GM19238 (cell line): ENCODE measurements around the gene KDM4B.
"Not testable (repeated sequence)": the region's sequence is repeated elsewhere in the genome, so short reads cannot be mapped to it uniquely, and the experiment has no call there.

Experiments used
- DNase-seq: peaks from one replicate; pipeline ENCODE4 v3.0.0; 2011; ENCODE audit warnings: low spot score; ENCODE audit not compliant: insufficient read length

Gene KDM4B

GRCh38 chr19:5147074-5147977, 178.4 kb downstream of the KDM4B start:
- DNase-seq, result no peak

DNA sequence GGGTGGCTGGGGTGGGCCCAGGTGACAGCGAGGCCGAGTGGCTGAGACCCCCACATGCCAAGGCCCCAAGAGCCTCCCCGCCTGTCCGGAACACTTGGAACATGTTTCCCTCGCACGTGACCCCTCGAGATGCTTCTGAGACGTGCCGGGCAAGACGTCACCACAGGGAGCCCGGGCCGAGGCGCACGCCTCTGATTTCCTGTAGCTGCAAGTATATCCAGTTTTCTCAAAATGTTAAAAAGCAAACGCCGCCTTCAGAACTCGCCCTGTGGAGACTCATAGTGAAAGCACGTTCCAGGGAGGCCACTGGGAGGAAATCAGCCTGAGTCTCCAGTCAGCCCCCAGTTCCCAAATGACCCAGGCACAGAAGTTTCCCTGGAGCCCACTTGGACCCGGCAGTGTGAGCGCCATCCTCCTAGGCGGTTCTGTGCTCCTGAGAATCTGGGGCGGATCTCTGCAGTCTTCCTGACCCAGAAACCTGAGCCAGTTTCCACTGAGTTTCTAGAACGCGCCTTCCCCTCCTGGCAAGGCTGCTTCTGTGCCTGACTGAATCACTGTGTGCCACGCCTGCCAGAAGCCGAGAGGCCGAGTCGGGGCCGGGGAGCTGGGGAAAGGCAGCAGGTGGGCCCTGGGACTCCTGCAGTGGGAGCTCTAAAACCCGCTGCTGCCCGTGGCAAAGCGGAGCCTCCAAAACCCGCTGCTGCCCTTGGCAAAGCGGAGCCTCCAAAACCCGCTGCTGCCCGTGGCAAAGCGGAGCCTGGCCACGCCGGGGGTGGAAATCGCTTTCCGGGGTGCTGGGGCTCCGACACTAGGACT, 179.3 kb downstream of the KDM4B start:
- no peak for DNase-seq

DNA sequence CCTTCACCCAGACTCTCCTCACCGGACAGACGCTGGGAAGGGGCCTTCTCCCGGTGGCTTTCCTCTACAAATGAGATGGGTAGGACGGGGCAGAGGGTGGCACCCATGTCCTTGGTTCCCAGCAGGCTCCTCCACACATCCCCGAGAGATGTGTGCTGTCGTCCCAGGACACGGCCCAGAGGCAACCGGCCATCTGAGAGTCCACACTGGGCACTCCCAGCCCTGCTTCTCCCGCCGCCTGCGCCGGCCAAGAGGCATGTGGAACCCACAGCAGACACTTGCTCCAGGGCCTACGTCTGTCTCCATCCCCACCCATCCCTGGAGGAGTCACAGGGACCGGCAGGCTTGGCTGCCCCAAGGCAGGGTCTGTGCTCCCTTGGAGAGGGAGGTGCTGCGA, 179.9 kb downstream of the KDM4B start:
- no peak for DNase-seq

DNA sequence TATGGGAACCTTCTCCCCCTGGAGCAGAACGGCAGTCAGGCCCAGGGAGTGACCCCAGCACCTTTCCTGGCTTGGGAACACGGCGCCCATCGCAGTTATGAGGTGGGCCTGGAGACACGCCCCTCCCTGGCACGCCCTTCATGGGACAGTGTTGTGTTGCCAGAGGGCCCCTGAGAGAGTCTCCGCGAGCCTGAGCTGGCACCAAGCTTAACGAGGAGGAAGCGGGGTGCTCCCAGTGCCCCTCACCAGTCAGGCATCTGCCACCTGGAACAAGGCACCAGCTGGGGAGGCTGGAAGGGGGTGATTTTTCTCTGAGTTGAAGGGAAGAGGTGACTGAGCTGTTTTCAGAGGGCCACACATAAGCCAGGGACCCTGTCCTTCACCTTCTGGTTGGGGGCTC, 180.6 kb downstream of the KDM4B start:
- DNase-seq, result no peak

GRCh38 chr19:5149932-5150901, 181.3 kb downstream of the KDM4B start:
- no peak for DNase-seq

DNA sequence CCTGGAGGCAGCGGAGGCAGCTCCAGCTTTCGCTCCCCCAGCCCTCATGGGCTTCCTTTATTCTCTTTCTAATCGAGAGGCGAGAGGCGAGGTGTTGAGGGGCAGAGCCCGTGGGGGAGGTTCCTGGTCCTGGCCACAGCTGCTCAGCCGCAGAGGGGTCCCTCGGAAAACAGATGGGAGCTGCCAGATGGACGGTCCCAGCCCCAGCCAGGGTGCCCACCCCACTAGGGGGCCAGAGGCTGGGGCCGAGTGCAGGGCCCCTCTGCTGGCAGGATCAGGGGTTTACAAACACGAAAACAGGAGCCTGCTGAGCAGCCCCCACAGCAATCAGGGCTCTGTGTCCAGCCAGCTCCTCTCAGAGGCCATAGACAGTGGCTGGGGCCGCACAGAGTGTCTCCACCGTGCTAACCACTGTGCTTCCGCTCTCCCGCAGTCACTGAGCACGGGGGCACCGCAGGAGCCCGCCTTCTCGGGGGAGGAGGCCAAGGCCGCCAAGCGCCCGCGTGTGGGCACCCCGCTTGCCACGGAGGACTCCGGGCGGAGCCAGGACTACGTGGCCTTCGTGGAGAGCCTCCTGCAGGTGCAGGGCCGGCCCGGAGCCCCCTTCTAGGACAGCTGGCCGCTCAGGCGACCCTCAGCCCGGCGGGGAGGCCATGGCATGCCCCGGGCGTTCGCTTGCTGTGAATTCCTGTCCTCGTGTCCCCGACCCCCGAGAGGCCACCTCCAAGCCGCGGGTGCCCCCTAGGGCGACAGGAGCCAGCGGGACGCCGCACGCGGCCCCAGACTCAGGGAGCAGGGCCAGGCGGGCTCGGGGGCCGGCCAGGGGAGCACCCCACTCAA, 182.2 kb downstream of the KDM4B start:
- no peak for DNase-seq

GRCh38 chr19:5152013-5152763, 183.3 kb downstream of the KDM4B start:
- no peak for DNase-seq

DNA sequence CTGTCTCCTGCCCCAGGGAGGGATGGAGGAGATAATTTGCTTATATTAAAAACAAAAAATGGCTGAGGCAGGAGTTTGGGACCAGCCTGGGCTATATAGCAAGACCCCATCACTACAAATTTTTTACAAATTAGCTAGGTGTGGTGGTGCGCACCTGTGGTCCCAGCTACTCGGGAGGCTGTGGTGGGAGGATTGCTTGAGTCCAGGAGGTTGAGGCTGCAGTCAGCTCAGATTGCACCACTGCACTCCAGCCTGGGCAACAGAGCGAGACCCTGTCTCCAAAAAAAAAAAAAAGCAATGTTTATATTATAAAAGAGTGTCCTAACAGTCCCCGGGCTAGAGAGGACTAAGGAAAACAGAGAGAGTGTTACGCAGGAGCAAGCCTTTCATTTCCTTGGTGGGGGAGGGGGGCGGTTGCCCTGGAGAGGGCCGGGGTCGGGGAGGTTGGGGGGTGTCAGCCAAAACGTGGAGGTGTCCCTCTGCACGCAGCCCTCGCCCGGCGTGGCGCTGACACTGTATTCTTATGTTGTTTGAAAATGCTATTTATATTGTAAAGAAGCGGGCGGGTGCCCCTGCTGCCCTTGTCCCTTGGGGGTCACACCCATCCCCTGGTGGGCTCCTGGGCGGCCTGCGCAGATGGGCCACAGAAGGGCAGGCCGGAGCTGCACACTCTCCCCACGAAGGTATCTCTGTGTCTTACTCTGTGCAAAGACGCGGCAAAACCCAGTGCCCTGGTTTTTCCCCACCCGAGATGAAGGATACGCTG, 184.0 kb downstream of the KDM4B start:
- DNase-seq, result no peak

- DNase-seq, result no peak
Measured at GRCh38 chr19:5153601-5154128, 184.8 kb downstream of the KDM4B start.

- no peak for DNase-seq
Measured at GRCh38 chr19:5154129-5154798, 185.4 kb downstream of the KDM4B start.

DNA sequence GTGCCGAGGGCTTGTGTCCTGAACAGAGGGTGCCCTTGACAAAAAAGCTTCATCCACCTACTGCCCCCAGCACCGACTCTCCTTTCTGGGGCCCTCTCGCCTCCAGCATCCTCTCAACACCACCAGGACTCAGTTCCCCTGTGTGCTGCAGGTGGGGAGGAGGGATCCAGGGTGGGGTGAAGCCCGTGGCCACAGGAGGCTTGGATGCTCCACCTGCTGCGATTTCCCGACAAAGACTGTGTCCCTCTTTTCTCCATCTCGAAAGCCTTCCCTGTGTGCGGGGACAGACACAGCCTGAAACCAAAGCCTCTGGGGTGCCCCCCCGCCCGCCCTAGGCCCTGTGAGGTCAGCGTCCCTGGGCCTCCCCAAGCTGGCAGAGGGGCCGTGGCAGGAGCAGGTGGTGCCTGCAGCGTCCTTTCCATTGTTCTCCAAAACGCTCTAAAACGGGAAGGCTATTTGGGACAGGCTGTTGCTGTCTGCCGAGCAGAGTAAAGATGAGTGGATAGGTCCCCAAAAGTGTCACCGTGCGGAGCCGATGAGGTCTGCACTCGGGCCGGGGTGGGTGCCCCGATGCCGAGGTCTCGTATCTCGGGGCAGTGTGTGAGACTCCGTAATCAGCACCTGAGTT, 186.0 kb downstream of the KDM4B start:
- DNase-seq, result no peak

DNA sequence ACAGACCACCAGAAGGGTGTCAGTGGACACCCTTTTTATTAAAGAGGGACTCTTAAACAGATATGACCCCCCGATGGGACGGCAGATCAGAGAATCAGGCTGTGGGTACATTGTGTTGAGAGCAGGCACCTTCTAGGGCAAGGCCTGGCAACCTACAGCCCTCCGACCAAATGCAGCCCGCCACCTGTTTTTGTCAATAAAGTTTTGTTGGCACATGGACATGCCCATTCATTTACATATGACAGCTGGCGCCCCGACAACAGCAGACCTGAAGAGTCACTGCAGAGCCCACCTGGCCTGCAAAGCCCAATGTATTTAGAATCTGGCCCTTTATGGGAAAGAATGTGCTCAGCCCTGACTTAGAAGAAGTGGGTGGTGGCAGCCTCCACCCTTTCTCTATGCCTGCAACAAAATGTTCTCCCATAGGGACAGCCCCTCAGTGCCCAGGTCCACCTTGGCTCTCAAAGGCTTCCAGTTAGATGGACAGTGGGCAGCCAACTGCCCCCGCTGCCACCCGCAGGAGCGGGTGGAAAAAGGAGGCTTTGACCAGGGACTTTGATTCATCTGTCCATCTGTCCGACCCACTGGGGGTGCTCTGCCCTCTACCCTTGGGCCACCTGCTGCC, 186.8 kb downstream of the KDM4B start:
- DNase-seq, result no peak

DNA sequence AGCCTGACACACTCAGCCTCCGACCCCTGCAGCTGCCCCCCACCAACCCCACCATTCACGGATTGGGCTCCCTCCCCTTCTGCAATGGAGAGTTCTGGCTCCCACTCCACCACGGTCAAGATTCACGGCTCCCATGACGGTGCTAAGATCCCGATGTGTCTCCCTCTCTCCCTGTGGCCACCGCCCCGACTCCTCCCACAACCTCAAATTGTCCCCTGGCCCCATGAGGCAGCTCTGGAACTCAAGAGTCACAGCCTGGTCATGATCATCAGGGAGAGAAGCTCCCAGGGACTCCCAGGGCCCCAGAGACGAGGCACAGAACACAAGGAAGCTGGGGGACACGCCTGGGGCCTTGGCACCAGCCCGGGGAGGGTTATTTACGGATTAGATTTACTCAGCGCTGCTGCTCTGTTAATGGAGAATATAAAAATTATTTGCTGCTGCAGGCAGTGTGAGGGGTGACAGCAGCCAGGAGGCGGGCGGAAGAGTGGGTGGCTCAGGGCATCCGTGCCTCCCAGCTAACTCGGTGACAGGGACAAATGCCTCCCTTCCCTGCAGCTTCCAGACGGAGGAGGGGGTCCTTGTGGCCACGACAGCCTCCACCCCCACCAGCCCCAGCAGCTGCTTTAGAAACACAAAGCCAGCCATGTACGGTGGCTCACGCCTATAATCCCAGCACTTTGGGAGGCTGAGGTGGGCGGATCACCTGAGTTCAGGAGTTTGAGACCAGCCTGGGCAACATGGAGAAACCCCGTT, 187.5 kb downstream of the KDM4B start:
- DNase-seq, result no peak

- no peak for DNase-seq
Measured at GRCh38 chr19:5157186-5157585, 188.3 kb downstream of the KDM4B start.

DNA sequence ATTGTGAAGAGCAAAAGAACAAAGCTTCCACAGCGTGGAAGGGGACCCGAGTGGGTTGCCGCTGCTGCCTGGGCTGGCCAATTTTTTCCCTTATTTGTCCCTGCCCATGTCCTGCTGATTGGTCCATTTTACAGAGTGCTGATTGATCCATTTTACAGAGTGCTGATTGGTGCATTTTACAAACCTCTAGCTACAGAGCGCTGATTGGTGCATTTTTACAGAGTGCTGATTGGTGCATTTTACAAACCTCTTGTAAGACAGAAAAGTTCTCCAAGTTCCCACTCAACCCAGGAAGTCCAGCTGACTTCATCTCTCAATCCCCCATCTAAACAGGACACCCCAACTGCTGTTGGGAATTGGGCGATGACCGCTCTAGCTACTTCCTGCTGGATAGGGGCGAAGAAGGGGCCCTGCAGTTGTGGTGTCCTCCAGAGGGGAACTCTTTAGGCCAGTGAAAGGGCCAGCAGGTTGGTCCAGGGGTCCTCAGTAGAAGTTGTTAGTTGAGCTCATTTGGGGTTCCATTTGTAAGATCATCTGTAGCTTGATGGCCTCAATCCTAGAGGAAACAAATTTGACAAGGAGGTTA, 189.7 kb downstream of the KDM4B start:
- not testable (repeated sequence) for DNase-seq

GRCh38 chr19:5160158-5160795, 191.4 kb downstream of the KDM4B start:
- not testable (repeated sequence) for DNase-seq
